ENCODE data around the gene CSF2RB.

CSF2RB gene

GRCh38 chr22:36928786-36929535 lies 15.5 kb downstream of the CSF2RB start:
- Histone ChIP-seq H3K9me2 (replicated peaks; ENCODE audit: low read depth, low read length) (no peaks in the 10 kb centered on the region), H3F3A (ENCODE audit: low read depth) (no peaks in the 10 kb centered on the region), H3K4me1 (ENCODE audit: insufficient read depth, low read length, poor library complexity, severe bottlenecking) (no peaks in the 10 kb centered on the region), H3K79me2 (ENCODE audit: insufficient read depth, low read length) (no peaks in the 10 kb centered on the region), H2AFZ (ENCODE audit: low read length) (no peak overlapping the region), H3K9ac (ENCODE audit: low read depth, low read length, poor library complexity, severe bottlenecking) (no peak overlapping the region), H3K4me2 (ENCODE audit: low read depth, low read length, poor library complexity, severe bottlenecking) (no peak overlapping the region), H3K36me3 (ENCODE audit: insufficient read depth, low read length) (no peaks in the 10 kb centered on the region), H3K27me3 (ENCODE audit: insufficient read depth, low read length, poor library complexity, severe bottlenecking) (no peaks in the 10 kb centered on the region), H4K20me1 (ENCODE audit: insufficient read depth, low read length, poor library complexity, severe bottlenecking) (no peaks in the 10 kb centered on the region), H3K4me3 (ENCODE audit: low read length, poor library complexity, severe bottlenecking) (no peak overlapping the region), H3K9me3 (ENCODE audit: insufficient read depth, low read depth, low read length) (no peaks in the 10 kb centered on the region)
- TF ChIP-seq EZH2phosphoT487 (IDR thresholded peaks at IDR 0.05; ENCODE audit: borderline replicate concordance) (no peak), CTCF (conservative IDR thresholded peaks at IDR 0.05; ENCODE audit: low read length) (no peak)

GRCh38 chr22:36929621-36930020 lies 16.2 kb downstream of the CSF2RB start:
- no peaks in the 10 kb centered on the region for H4K20me1 ChIP-seq (ENCODE audit: insufficient read depth, low read length, poor library complexity, severe bottlenecking)
- H3K36me3 ChIP-seq (ENCODE audit: insufficient read depth, low read length) = no peaks in the 10 kb centered on the region
- H3K9me2 ChIP-seq (replicated peaks; ENCODE audit: low read depth, low read length) = no peaks in the 10 kb centered on the region
- TF ChIP-seq CTCF (conservative IDR thresholded peaks at IDR 0.05; ENCODE audit: low read length) = no peak
- TF ChIP-seq EZH2phosphoT487 (IDR thresholded peaks at IDR 0.05; ENCODE audit: borderline replicate concordance) = no peak
- no peak overlapping the region for H3K4me2 ChIP-seq (ENCODE audit: low read depth, low read length, poor library complexity, severe bottlenecking)
- no peak overlapping the region for H3K4me3 ChIP-seq (ENCODE audit: low read length, poor library complexity, severe bottlenecking)
- H3F3A ChIP-seq (ENCODE audit: low read depth) = no peaks in the 10 kb centered on the region
- no peak overlapping the region for H2AFZ ChIP-seq (ENCODE audit: low read length)
- no peaks in the 10 kb centered on the region for H3K4me1 ChIP-seq (ENCODE audit: insufficient read depth, low read length, poor library complexity, severe bottlenecking)
- no peak overlapping the region for H3K9ac ChIP-seq (ENCODE audit: low read depth, low read length, poor library complexity, severe bottlenecking)
- no peaks in the 10 kb centered on the region for H3K9me3 ChIP-seq (ENCODE audit: insufficient read depth, low read depth, low read length)
- no peaks in the 10 kb centered on the region for H3K27me3 ChIP-seq (ENCODE audit: insufficient read depth, low read length, poor library complexity, severe bottlenecking)
- no peaks in the 10 kb centered on the region for H3K79me2 ChIP-seq (ENCODE audit: insufficient read depth, low read length)

GRCh38 chr22:36930041-36930935 lies 16.9 kb downstream of the CSF2RB start:
- Histone ChIP-seq H3K4me1 (ENCODE audit: insufficient read depth, low read length, poor library complexity, severe bottlenecking) (no peaks in the 10 kb centered on the region), H3K27me3 (ENCODE audit: insufficient read depth, low read length, poor library complexity, severe bottlenecking) (no peaks in the 10 kb centered on the region), H3K9me2 (replicated peaks; ENCODE audit: low read depth, low read length) (no peaks in the 10 kb centered on the region), H3K4me2 (ENCODE audit: low read depth, low read length, poor library complexity, severe bottlenecking) (no peak overlapping the region), H2AFZ (ENCODE audit: low read length) (no peak overlapping the region), H4K20me1 (ENCODE audit: insufficient read depth, low read length, poor library complexity, severe bottlenecking) (no peaks in the 10 kb centered on the region), H3K4me3 (ENCODE audit: low read length, poor library complexity, severe bottlenecking) (no peak overlapping the region), H3F3A (ENCODE audit: low read depth) (no peaks in the 10 kb centered on the region), H3K9me3 (ENCODE audit: insufficient read depth, low read depth, low read length) (no peaks in the 10 kb centered on the region), H3K36me3 (ENCODE audit: insufficient read depth, low read length) (no peaks in the 10 kb centered on the region), H3K79me2 (ENCODE audit: insufficient read depth, low read length) (no peaks in the 10 kb centered on the region), H3K9ac (ENCODE audit: low read depth, low read length, poor library complexity, severe bottlenecking) (no peak overlapping the region)
- TF ChIP-seq EZH2phosphoT487 (IDR thresholded peaks at IDR 0.05; ENCODE audit: borderline replicate concordance) = no peak
- no peak for TF ChIP-seq CTCF (conservative IDR thresholded peaks at IDR 0.05; ENCODE audit: low read length)

Data from Loucy (cell line).